Mucosa of stomach (tissue), 1 donor: Measurements from ENCODE around the gene BRSK2.
"Not testable (repeated sequence)": the region's sequence is repeated elsewhere in the genome, so short reads cannot be mapped to it uniquely, and the experiment has no call there.

Experiments
- H3K27me3 ChIP-seq: one replicate; pipeline ENCODE4 v1.7.0; 2013; ENCODE audit warnings: mild to moderate bottlenecking, low read length; ENCODE audit not compliant: control insufficient read depth, insufficient read depth
- H3K36me3 ChIP-seq: one replicate; pipeline ENCODE4 v1.7.0; 2013; ENCODE audit warnings: low read length; ENCODE audit not compliant: control insufficient read depth, insufficient read depth
- H3K4me1 ChIP-seq: one replicate; pipeline ENCODE4 v1.7.0; 2013; ENCODE audit warnings: mild to moderate bottlenecking, low read length; ENCODE audit not compliant: control insufficient read depth, insufficient read depth
- H3K4me3 ChIP-seq: one replicate; pipeline ENCODE4 v1.7.0; 2013; ENCODE audit warnings: low read length
- H3K9ac ChIP-seq: one replicate; pipeline ENCODE4 v1.7.0; 2013; ENCODE audit warnings: mild to moderate bottlenecking, low read length, moderate library complexity
- H3K9me3 ChIP-seq: one replicate; pipeline ENCODE4 v1.7.0; 2013; ENCODE audit warnings: mild to moderate bottlenecking, low read length, moderate library complexity; ENCODE audit not compliant: control insufficient read depth
- donor health status: Pancreatic carcinoma.

BRSK2 gene

DNA sequence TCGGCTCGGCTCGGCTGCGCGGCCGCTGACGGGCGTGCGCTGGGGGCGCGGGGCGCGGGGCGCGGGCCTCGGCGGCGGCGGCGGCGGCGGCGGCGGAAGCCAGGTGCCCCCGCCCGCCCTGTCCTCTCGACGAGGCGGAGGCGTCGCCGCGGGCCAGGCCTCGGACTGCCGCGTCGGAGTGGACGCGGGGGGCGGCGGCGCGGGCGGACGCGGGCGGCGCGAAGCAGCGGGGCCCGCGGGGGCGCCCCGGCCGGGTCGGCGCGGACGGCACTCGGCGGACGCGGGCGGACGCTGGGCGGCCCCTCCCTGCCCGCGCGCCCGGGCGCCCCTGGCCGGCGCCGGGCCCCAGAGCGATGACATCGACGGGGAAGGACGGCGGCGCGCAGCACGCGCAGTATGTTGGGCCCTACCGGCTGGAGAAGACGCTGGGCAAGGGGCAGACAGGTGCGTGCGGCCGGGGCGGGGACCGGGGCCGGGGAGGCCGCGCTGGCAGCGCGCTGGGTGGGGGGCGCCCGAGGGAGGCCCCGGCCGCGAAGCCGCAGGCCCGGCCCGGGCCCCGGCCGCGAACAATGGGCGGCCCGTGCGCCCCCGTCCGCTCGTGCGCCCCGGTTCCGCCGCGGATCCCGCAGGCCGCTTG, at the start of gene BRSK2:
BRSK2 (plus strand) TSS at position 3 of the 637 bp plus-strand sequence; CDS start at position 354, 351 bp downstream.
- H3K9ac ChIP-seq, result peak within 1 kb of the TSS; percentile 28
- peaks cover 10% of the 10 kb centered on the region for H3K4me1 ChIP-seq
- no peaks in the 10 kb centered on the region for H3K9me3 ChIP-seq
- H3K4me3 ChIP-seq, result no peak within 1 kb of the TSS
- H3K36me3 ChIP-seq, result no peaks in the 10 kb centered on the region
- peaks cover 48% of the 10 kb centered on the region for H3K27me3 ChIP-seq

GRCh38 chr11:1340111-1340510, 49.6 kb upstream of the BRSK2 start:
- Histone ChIP-seq H3K9me3 (no peaks in the 10 kb centered on the region), H3K4me3 (no peak overlapping the region), H3K27me3 (peaks cover 17% of the 10 kb centered on the region), H3K36me3 (no peaks in the 10 kb centered on the region), H3K4me1 (peaks cover 9% of the 10 kb centered on the region), H3K9ac (no peak overlapping the region)

DNA sequence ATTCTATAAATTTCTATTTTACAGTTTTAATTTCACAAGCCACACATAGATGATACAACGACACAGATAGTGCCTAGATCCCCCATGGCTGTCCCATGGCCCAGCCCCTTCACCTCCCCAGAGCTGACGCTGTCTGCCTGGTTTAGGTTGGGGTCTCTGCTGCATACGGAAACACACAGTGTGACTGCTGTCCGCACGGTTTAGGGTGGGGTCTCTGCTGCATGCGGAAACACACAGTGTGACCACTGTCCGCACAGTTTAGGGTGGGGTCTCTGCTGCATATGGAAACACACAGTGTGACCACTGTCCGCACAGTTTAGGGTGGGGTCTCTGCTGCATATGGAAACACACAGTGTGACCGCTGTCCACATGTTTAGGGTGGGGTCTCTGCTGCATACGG, 48.5 kb upstream of the BRSK2 start:
- not testable (repeated sequence) for H3K9me3 ChIP-seq, H3K9ac ChIP-seq, H3K4me3 ChIP-seq, H3K4me1 ChIP-seq, H3K27me3 ChIP-seq, H3K36me3 ChIP-seq

- Histone ChIP-seq H3K27me3 (peaks cover 7% of the 10 kb centered on the region), H3K4me3 (no peak overlapping the region), H3K4me1 (no peaks in the 10 kb centered on the region), H3K9ac (no peak overlapping the region), H3K9me3 (no peaks in the 10 kb centered on the region), H3K36me3 (no peaks in the 10 kb centered on the region)
These were observed 47.7 kb upstream of the BRSK2 start for GRCh38 chr11:1341928-1342524.

- Histone ChIP-seq H3K4me3 (no peak overlapping the region), H3K36me3 (no peaks in the 10 kb centered on the region), H3K9me3 (no peaks in the 10 kb centered on the region), H3K9ac (no peak overlapping the region), H3K4me1 (no peaks in the 10 kb centered on the region), H3K27me3 (peaks cover 3% of the 10 kb centered on the region)
These were observed 46.8 kb upstream of the BRSK2 start for GRCh38 chr11:1342946-1343345.

DNA sequence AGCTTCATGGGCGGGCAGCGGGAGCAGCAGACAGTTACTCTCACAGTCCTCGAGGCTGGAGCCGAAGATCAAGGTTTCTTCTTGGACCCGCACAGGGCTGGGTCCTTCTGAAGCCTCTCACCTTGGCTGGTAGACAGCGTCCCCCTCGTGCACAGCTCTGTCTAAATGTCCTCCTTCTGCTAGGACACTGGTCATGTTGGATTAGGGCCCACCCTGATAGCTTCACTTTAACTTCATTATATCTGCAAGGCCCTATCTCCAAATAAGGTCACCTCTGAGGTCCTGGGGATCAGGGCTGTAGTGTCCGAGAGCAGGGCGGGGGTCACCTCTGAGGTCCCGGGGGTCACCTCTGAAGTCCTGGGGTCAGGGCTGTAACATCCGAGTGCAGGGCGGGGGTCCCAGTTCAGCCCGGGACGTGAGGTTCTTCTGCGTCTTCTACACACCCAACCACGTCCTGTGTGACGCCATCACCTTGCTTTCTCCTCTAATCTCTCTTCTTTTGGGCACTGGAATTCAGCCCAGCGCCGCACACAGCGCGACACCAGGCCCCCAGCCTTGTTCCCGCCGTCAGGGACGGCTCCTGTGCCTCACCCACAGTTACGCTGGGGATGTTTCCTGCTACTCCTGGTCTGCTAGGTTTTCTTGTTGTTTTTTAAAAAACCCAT, 46.2 kb upstream of the BRSK2 start:
- no peak overlapping the region for H3K4me3 ChIP-seq

GRCh38 chr11:1344056-1344635, 45.6 kb upstream of the BRSK2 start:
- Histone ChIP-seq H3K9me3 (no peaks in the 10 kb centered on the region), H3K9ac (no peak overlapping the region), H3K4me1 (no peaks in the 10 kb centered on the region), H3K4me3 (no peak overlapping the region), H3K36me3 (no peaks in the 10 kb centered on the region), H3K27me3 (peaks cover 12% of the 10 kb centered on the region)

More for the DNA sequence above, 46.2 kb upstream of the BRSK2 start:
- Histone ChIP-seq H3K36me3 (no peaks in the 10 kb centered on the region), H3K27me3 (peaks cover 5% of the 10 kb centered on the region), H3K9me3 (no peaks in the 10 kb centered on the region), H3K9ac (no peak overlapping the region), H3K4me1 (no peaks in the 10 kb centered on the region)

DNA sequence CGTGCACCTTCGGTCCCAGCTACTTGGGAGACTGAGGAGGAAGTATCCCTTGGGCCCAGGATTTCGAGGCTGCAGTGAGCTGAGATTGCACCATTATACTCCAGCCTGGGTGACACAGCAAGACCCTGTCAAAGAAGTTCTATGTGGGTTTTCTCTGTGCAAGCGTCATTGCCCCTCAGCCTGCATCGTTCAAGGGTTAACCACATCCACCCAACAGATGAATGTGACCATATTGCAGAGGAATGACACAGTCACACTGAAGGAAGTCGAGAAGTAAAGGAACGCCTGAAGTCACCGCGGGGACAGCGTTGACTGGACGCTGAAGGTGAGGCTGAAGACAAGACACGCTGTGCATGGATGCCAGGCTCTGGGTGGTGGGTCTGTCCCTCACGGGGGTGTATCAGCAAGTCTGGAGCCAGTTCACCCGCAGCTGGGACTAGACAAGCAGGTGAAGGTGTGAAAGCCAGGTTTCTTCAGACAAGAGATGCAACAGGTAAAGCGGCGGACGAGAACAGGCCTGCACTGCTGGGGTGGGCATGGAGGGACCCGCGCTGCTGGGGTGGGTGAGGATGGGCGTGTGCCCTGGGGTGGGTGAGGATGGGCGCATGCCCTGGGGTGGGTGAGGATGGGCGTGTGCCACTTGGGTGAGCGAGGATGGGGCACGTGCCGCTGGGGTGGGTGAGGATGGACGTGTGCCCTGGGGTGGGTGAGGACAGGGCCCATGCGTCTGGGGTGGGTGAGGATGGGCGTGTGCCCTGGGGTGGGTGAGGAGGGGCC, 43.8 kb upstream of the BRSK2 start:
- Histone ChIP-seq H3K36me3 (no peaks in the 10 kb centered on the region), H3K9me3 (no peaks in the 10 kb centered on the region), H3K4me1 (no peaks in the 10 kb centered on the region), H3K4me3 (no peak overlapping the region), H3K9ac (no peak overlapping the region), H3K27me3 (peaks cover 26% of the 10 kb centered on the region)

DNA sequence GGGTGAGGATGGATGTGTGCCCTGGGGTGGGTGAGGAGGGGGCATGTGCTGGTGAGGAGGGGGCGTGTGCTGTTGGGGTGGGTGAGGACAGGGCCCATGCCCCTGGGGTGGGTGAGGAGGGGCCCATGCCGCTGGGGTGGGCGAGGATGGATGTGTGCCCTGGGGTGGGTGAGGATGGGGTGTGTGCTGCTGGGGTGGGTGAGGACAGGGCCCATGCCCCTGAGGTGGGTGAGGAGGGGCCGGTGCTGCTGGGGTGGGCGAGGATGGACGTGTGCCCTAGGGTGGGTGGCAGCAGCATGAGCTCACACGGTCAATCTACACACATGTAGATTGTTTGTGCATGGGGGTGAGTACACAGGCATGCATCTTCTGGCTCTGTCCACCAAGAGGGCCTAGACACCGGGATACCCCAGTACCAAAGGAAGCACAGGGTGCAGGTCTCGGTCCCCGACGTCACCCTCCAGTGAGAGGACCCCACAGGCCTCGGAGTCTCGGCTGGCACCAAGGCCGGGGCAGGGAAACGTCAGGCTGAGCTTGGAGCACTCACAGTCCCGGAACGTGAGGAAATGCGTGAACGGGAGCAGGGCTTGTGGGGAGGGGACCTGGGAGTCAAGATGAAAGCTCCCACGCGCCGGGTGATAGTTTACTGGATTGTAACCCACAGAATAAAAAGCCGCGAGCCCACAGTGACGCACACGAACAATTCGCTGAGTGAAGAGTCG, 42.9 kb upstream of the BRSK2 start:
- Histone ChIP-seq H3K36me3 (no peaks in the 10 kb centered on the region), H3K4me3 (no peak overlapping the region), H3K4me1 (no peaks in the 10 kb centered on the region), H3K27me3 (peaks cover 26% of the 10 kb centered on the region), H3K9me3 (no peaks in the 10 kb centered on the region), H3K9ac (no peak overlapping the region)

GRCh38 chr11:1347411-1347999, 42.2 kb upstream of the BRSK2 start:
- not testable (repeated sequence) for H3K9me3 ChIP-seq, H3K36me3 ChIP-seq, H3K4me3 ChIP-seq, H3K9ac ChIP-seq, H3K4me1 ChIP-seq
- H3K27me3 ChIP-seq, result peaks cover 26% of the 10 kb centered on the region

- no peak overlapping the region for H3K9ac ChIP-seq
- peaks cover 29% of the 10 kb centered on the region for H3K27me3 ChIP-seq
- no peaks in the 10 kb centered on the region for H3K9me3 ChIP-seq
- H3K36me3 ChIP-seq, result no peaks in the 10 kb centered on the region
- no peaks in the 10 kb centered on the region for H3K4me1 ChIP-seq
- H3K4me3 ChIP-seq, result no peak overlapping the region
These were observed 41.5 kb upstream of the BRSK2 start for GRCh38 chr11:1348146-1348795.
